ENCODE data around the gene SCAMP4.
A peak's percentile ranks its signal among the peaks of the same experiment; 100 is the strongest.

SCAMP4 gene

GRCh38 chr19:1938071-1938470, 32.9 kb downstream of the SCAMP4 start:
- no peak for DNase-seq (ENCODE audit: low spot score)

GRCh38 chr19:1941146-1942077, 36.2 kb downstream of the SCAMP4 start, which contains the start of gene CSNK1G2:
Gene CSNK1G2 (plus strand): TSS chr19:1941172. CDS start chr19:1969773, 28,601 bp downstream.
- no peak for DNase-seq (ENCODE audit: low spot score)

GRCh38 chr19:1942078-1942933, 37.1 kb downstream of the SCAMP4 start:
- peak; percentile 51 for DNase-seq (ENCODE audit: low spot score)

- no peak for DNase-seq (ENCODE audit: low spot score)
These were observed 37.8 kb downstream of the SCAMP4 start for GRCh38 chr19:1942934-1943555.

- no peak for DNase-seq (ENCODE audit: low spot score)
These were observed 38.5 kb downstream of the SCAMP4 start for GRCh38 chr19:1943661-1944087.

GRCh38 chr19:1944088-1944915, 39.1 kb downstream of the SCAMP4 start:
- DNase-seq (ENCODE audit: low spot score), result no peak

GRCh38 chr19:1944916-1945561, 39.8 kb downstream of the SCAMP4 start:
- DNase-seq (ENCODE audit: low spot score), result no peak

- DNase-seq (ENCODE audit: low spot score), result no peak
These were observed 40.7 kb downstream of the SCAMP4 start for GRCh38 chr19:1945899-1946298.

- DNase-seq (ENCODE audit: low spot score), result no peak
These were observed 42.5 kb downstream of the SCAMP4 start for GRCh38 chr19:1947651-1948209.

- DNase-seq (ENCODE audit: low spot score), result no peak
These were observed 44.3 kb downstream of the SCAMP4 start for GRCh38 chr19:1949304-1950101.

GRCh38 chr19:1950640-1951039, 45.4 kb downstream of the SCAMP4 start:
- DNase-seq (ENCODE audit: low spot score), result no peak

GRCh38 chr19:1952635-1953034, 47.4 kb downstream of the SCAMP4 start:
- no peak for DNase-seq (ENCODE audit: low spot score)

- DNase-seq (ENCODE audit: low spot score), result no peak
These were observed 47.8 kb downstream of the SCAMP4 start for GRCh38 chr19:1953037-1953436.

GRCh38 chr19:1953441-1954094, 48.4 kb downstream of the SCAMP4 start:
- no peak for DNase-seq (ENCODE audit: low spot score)

GRCh38 chr19:1954532-1954933, 49.3 kb downstream of the SCAMP4 start:
- no peak for DNase-seq (ENCODE audit: low spot score)

GRCh38 chr19:1955171-1956121, 50.2 kb downstream of the SCAMP4 start:
- DNase-seq (ENCODE audit: low spot score), result no peak

GRCh38 chr19:1956122-1956494, 50.9 kb downstream of the SCAMP4 start:
- DNase-seq (ENCODE audit: low spot score), result no peak

All from pons (tissue), 1 donor.